OCI-M2 (cell line): ENCODE data around the gene KMT5B.

ENCODE experiments used
- DNase-seq: peaks from one replicate; lab custom pipeline; 2025; ENCODE audit not compliant: unreplicated experiment; lab: John Stamatoyannopoulos, UW

The KMT5B gene

GRCh38 chr11:68120273-68121066, 92.6 kb downstream of the KMT5B start:
- DNase-seq: no peak

- no peak for DNase-seq
These were observed 94.2 kb downstream of the KMT5B start for GRCh38 chr11:68118706-68119448.

GRCh38 chr11:68117853-68118470, 95.1 kb downstream of the KMT5B start:
- DNase-seq: no peak

- DNase-seq: no peak
These were observed 96.1 kb downstream of the KMT5B start for GRCh38 chr11:68116974-68117373.

DNA sequence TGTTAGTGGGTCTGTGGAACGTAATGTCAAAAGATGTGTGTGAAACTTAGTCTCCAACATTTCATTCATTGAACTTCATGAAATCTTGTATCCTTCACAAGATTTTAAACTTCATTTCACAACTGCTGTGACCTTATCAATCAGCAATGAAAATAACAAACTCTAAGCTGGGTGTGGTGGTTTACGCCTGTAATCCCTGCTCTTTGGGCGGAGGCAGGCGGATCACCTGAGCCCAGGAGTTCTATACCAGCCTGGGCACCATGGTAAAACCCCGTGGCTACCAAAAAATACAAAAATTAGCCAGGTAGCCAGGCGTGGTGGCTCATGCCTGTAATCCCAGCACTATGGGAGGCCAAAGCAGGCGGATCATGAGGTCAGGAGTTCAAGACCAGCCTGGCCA, 97.0 kb downstream of the KMT5B start:
- DNase-seq: no peak

DNA sequence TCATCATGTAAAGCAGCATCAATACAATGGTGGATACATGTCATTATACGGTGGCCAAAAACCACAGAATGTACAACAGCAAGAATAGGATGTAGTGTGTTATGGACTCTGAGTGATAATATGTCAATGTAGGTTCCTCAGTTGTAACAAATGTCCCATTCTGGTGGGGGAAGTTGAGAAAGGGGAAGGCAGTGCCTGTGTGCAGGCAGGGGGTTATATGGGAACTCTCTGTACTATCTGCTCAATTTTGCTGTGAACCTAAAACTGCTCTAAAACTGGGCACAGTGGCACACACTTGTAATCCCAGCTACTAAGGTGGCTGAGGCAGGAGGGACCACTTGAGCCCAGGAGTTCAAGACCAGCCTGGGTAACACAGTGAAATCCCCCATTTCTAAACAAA, 97.8 kb downstream of the KMT5B start:
- no peak for DNase-seq

DNA sequence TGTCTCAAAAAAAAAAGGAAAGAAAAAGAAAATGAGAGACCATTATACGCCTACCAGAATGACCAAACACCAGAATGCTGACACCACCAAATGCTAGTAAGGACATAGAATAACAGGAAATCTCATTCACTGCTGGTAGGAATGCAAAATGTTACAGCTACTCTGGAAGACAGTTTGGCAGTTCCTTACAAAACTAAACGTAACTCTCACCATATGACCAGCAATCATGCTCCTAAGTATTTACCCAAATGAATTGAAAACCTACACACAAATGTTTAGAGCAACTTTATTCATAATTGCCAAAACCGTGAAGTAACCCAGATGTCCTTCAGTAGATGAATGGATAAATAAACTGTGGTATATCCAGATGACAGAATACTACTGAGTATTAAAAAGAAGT, 99.1 kb downstream of the KMT5B start:
- no peak for DNase-seq

GRCh38 chr11:68107689-68108088, 105.4 kb downstream of the KMT5B start:
- DNase-seq: no peak

- no peak for DNase-seq
These were observed 106.7 kb downstream of the KMT5B start for GRCh38 chr11:68106165-68106940.
